ENCODE results near the gene LCE5A.
"Not testable (repeated sequence)": the region's sequence is repeated elsewhere in the genome, so short reads cannot be mapped to it uniquely, and the experiment has no call there.

Gene LCE5A, protein sequence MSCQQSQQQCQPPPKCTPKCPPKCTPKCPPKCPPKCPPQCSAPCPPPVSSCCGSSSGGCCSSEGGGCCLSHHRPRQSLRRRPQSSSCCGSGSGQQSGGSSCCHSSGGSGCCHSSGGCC

DNA sequence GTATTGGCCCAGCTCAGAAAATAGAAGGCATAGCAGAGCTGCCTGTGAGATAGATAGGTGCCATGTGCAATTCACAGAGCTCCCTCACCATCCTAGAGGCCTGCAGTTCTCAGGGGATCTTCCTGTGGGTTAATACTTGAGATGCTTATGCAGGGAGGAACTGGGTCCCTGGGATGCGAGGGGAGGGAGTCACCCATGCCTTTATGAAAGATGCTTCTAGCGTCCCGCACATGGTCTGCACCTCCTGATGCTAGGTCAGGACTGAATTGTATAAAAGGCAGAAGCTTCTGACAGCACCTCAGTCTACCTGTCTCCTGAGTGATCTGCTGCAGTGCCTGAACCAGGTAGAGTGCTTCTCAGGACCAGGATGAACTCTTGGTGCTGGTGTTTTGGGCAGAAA lies at the start of gene LCE5A:
Gene LCE5A (plus strand): TSS at position 301 of the 400 bp plus-strand sequence. CDS start 732 bp downstream, outside the sequence.
- DNase-seq, result no peak

DNA sequence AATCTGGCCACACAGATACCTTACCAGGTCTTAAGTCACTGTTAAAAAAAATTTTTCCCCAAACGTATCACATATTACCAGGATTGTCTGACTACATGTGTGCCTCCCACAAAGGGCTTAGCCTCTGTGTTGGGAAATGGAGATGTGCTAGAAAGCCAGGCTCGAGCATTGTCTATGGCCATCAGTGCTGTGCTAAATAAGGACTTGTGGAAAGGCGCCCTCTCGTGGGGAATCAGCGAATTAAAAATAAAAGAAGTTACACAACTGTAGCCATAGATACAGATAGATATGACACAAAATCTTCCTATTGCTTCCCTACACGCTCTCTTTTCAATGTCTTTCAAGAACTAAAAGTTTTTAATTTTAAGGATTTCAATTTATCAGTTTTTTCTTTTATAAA lies 49.1 kb upstream of the LCE5A start:
- DNase-seq, result peak; percentile 59 to 68

- no peak for DNase-seq
These were observed 48.0 kb upstream of the LCE5A start for GRCh38 chr1:152462636-152463035.

- no peak for DNase-seq
These were observed 44.4 kb upstream of the LCE5A start for GRCh38 chr1:152466217-152466616.

GRCh38 chr1:152473887-152474537 lies 36.6 kb upstream of the LCE5A start:
- DNase-seq, result no peak

DNA sequence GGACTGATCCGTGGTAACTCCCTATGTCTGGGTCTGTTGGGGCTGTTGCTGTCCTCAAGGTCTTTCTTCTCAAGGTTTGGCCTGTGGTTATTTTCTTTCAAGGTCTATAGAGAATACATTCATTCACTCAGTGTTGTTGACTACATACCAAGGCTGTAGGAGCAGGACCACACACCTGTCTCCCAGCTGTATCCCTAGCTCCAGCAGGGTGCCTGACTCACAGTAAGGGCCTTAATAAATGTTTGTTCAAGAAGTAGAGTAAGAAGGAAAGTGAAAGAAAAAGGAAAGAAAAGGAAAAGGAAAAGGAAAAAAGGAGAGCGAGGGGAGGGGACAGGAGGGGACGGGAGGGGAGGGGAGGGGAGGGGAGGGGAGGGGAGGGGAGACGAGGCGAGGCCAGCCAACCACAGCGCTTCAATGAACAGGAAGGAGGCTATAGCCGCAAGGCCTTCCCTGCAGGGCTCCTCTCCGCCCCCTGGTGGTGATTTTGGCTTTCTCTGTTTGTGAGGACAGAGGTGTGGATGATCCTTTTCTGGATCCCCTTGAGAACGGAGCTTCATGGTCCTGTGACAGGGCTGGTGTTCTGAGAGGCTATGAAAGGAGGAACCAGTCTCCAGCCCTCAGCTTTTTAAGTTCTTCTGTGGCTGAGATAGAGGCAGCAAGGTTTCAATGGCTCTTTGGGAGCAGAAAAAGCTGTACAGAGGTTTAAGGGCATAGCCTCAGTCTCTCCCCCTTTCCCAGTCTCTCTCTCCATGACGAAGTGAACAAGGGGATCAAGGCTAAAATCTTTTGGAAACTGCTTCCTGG lies 30.6 kb upstream of the LCE5A start:
- DNase-seq, result peak; percentile 76 to 79

- no peak for DNase-seq
These were observed 28.5 kb upstream of the LCE5A start for GRCh38 chr1:152481869-152482664.

GRCh38 chr1:152486400-152487006 lies 24.1 kb upstream of the LCE5A start:
- DNase-seq, result no peak

GRCh38 chr1:152487871-152488270 lies 22.7 kb upstream of the LCE5A start:
- DNase-seq, result no peak

- not testable (repeated sequence) for DNase-seq
These were observed 19.1 kb upstream of the LCE5A start for GRCh38 chr1:152491537-152491936.

GRCh38 chr1:152495066-152495675 lies 15.4 kb upstream of the LCE5A start:
- DNase-seq, result peak; percentile 59 to 64

GRCh38 chr1:152497273-152497672 lies 13.3 kb upstream of the LCE5A start:
- DNase-seq, result no peak

- DNase-seq, result no peak
These were observed 8.9 kb upstream of the LCE5A start for GRCh38 chr1:152501704-152502103.

DNA sequence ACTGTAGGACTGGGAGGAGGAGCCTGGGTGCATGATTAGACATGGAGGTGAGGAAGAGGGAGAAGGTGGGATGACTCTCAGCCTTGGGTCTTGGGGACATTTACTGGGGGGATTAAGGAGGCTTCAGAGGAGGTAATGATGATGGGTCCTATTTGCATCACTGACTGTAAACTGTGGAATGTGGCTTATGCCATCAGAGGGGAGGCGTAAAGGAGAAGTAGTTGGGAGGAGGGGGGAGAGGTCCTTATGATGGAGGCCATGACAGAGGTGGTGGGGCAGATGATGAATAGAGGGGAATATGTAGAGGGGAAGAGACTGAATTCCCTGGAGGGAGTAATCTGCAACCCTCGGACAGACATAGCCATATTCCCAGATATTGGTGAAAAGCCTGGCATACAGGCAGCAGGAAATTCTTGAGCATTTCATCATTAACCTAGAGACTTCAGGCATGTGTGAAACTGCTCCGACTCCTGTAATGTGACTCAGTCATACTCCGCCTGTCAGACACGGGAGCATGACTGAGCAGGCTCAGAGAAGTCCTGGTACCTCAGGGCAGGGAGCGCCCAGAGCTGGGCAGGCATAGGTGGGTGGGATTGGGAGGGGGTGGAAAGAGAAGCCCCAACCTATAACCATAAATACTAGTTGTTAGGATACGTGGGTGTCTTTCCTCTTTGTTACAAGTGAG lies 8.0 kb upstream of the LCE5A start:
- no peak for DNase-seq

DNA sequence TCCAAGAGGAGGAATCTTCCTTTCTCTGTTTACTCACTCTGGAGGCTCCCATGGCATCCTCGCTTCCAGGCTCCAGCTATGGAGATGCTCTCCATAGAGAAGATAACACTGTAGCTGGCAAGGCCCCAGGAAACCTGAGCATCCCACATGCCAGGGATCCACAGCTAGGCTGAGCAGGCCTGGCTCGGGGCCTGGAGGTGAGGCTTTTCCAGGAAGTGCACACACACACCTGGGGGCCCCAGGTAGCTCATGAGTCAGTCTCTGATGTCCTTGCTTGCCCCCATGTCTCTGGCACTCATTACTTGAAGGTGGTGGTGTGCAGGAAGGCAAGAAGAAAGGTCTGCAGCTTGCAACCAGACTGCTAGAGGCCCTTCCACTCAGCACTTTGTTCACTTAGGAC lies 5.5 kb upstream of the LCE5A start:
- no peak for DNase-seq

GRCh38 chr1:152506899-152507498 lies 3.6 kb upstream of the LCE5A start:
- no peak for DNase-seq

GRCh38 chr1:152511596-152511995 lies 993 bp downstream of the LCE5A start:
- no peak for DNase-seq

DNA sequence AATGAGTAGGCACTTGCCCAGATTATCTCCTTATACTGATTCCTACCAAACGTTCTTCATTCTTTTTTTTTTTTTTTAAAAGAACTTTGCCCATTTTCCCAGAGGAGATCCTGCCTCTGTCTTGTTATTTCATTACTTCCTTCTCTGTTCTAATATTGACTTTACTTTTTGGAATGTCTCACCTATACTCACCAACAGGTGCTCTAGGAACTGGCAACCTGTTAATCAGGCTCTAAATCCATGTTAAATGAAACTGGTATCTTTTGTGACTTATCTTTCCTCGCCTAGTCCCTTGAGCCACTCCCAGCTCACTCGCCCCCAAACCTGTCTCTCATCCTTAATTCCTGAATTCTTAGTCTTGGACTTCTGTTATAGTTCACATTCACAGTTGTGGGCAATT lies 2.5 kb downstream of the LCE5A start:
- DNase-seq, result no peak

DNA sequence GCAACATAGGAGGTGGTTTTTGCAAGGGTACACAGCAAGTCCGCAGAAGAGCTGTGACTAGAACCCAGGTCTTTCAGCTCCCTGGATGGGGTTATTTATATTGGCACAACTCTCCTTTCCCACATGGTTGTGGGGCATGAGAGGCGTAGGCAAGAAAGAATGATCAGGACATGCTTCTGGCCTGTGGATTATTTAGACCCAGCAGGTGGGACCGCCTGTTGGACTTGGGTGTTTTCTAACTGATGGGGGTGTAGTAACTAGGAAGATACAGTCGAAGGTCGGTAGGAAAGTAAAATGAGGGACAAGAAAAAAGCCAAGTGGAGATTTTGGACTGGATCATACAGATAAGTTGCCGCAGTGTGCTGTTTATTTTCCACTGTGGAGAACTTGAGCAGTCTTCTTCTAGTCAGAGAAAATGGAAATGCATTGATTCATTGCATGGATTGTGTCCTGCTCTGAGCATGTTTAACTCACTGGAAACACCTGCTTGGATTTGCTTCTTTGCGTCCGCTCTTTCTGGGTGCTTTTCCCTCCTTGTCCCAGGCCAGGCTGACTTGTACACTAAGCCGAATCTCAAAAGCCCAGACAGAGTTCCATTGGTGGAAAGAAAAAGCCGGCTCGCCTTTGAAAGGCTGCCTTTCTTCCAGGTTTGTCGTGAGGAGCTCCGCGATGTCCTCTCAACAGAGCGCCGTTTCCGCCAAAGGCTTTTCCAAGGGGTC lies 4.3 kb downstream of the LCE5A start:
- DNase-seq, result no peak

DNA sequence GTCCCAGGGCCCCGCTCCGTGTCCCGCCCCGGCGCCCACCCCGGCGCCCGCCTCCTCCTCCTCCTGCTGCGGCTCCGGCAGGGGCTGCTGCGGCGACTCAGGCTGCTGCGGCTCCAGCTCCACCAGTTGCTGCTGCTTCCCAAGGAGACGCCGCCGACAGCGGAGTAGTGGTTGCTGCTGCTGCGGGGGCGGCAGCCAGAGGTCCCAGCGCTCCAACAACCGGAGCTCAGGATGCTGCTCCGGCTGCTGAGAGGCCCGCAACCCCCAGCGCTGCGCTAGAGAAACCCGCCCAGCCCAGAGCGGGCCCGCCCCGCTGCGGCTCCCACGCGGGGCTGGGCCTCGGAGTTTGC lies 4.8 kb downstream of the LCE5A start:
- peak in 1 of 2 experiments; percentile 20 for DNase-seq

DNA sequence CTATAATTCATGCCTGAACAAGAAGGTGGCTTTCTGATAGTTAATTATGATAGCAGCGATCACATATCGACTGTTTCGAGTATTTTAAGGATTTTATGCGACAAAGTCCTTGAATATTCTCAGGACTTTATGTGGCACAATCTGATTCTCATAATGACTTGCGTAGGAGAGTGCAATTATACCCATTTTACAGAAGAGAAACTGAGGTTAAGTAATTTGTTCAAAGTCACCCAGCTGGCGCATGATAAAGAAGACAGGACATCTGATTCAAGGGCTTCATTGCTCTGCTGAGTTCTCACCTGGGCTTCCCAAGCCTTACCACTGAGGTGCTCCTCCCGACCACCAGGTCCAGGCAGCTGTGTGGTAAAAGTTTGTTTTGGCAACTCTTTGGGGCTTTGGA lies 5.5 kb downstream of the LCE5A start:
- no peak for DNase-seq

Data from activated T-cell treated with anti-CD3 and anti-CD28 coated beads, Interleukin-2, amount 50 U/mL, for 48 hours (primary cell).